Mammary epithelial cell (primary cell): Measurements from ENCODE around the gene SCN1B.

Experiments used
- CTCF ChIP-seq, 2 donors: IDR thresholded peaks in 1 of 2; conservative IDR thresholded peaks in 1 of 2; 2 replicates each; pipeline ENCODE4 v1.5.1; 2011 to 2012; ENCODE audit warnings: inconsistent platforms in 2 of 2, low read length in 2 of 2, mild to moderate bottlenecking in 2 of 2, control low read depth in 1 of 2, low read depth in 1 of 2; ENCODE audit not compliant: insufficient read depth in 1 of 2; ENCODE audit errors: extremely low read depth in 1 of 2
- EZH2 ChIP-seq: IDR thresholded peaks from 2 replicates; pipeline ENCODE4 v1.6.1; 2012; ENCODE audit warnings: low read length, inconsistent platforms, borderline replicate concordance

GRCh38 chr19:35059799-35060091, 29.5 kb downstream of the SCN1B start:
- no peak for TF ChIP-seq CTCF (conservative IDR thresholded peaks at IDR 0.05 in 1 of 2, IDR thresholded peaks at IDR 0.05 in 1 of 2; ENCODE audit: extremely low read depth in 1 of 2, insufficient read depth in 1 of 2, low read depth in 1 of 2, low read length in 2 of 2)
- TF ChIP-seq EZH2: no peak
